Keratinocyte (primary cell): ENCODE data around the gene PAFAH1B2. TPM values are rescaled to one million over a fixed set of nuclear protein-coding genes. Genes with fewer than 3 reads are reported as not detected.

ENCODE experiments used
- DNase-seq: peaks from one replicate; pipeline ENCODE4 v3.0.0-alpha.2; 2011; ENCODE audit warnings: low read depth, missing footprints, low spot score
- FAIRE-seq: peaks from 2 replicates; lab custom pipeline; 2011; peaks lifted over from hg19 to GRCh38; lab: Jason Lieb, UNC
- H2AFZ ChIP-seq: 2 replicates; pipeline ENCODE4 v1.6.0; 2012; ENCODE audit warnings: low read length, control low read depth, inconsistent platforms; ENCODE audit not compliant: control insufficient read depth
- H3K27ac ChIP-seq: 2 replicates; pipeline ENCODE4 v1.5.1; 2011; ENCODE audit warnings: low read length; ENCODE audit not compliant: control insufficient read depth, insufficient read depth
- H3K27me3 ChIP-seq: 3 replicates; pipeline ENCODE4 v1.6.0; 2011; ENCODE audit warnings: low read length; ENCODE audit not compliant: control insufficient read depth, insufficient read depth; ENCODE audit errors: extremely low read depth
- H3K36me3 ChIP-seq, 2 experiments: 2 replicates in 1 of 2; 3 replicates in 1 of 2; pipeline ENCODE4 v1.5.1; 2011; ENCODE audit warnings: low read length in 2 of 2, mild to moderate bottlenecking in 1 of 2; ENCODE audit not compliant: control insufficient read depth in 2 of 2, insufficient read depth in 2 of 2; ENCODE audit errors: extremely low read depth in 1 of 2
- H3K4me1 ChIP-seq: 3 replicates; pipeline ENCODE4 v1.5.1; 2011; ENCODE audit warnings: low read length; ENCODE audit not compliant: control insufficient read depth, insufficient read depth; ENCODE audit errors: extremely low read depth
- H3K4me2 ChIP-seq: 3 replicates; pipeline ENCODE4 v1.6.0; 2011; ENCODE audit warnings: low read depth, low read length; ENCODE audit not compliant: control insufficient read depth, insufficient read depth; ENCODE audit errors: extremely low read depth
- H3K4me3 ChIP-seq, 3 experiments: fragments of 200-600 bp in 1 of 3; sonication (generic) in 1 of 3; 2 replicates in 2 of 3; 3 replicates in 1 of 3; pipeline ENCODE4 v1.5.1; 2011 to 2016; ENCODE audit warnings: low read length in 3 of 3, mild to moderate bottlenecking in 3 of 3, control low read depth in 2 of 3, inconsistent platforms in 1 of 3, low read depth in 1 of 3, mixed read lengths in 1 of 3, mixed run types in 1 of 3, moderate library complexity in 1 of 3; ENCODE audit not compliant: control insufficient read depth in 2 of 3, insufficient read depth in 2 of 3; ENCODE audit errors: extremely low read depth in 1 of 3
- H3K79me2 ChIP-seq: 2 replicates; pipeline ENCODE4 v1.6.0; 2012; ENCODE audit warnings: low read length; ENCODE audit not compliant: control insufficient read depth, insufficient read depth
- H3K9ac ChIP-seq: 3 replicates; pipeline ENCODE4 v1.6.0; 2011; ENCODE audit warnings: low read length; ENCODE audit not compliant: control insufficient read depth, insufficient read depth; ENCODE audit errors: extremely low read depth
- H3K9me1 ChIP-seq: 3 replicates; pipeline ENCODE4 v1.6.0; 2011; ENCODE audit warnings: low read length; ENCODE audit not compliant: control insufficient read depth, insufficient read depth; ENCODE audit errors: extremely low read depth
- H3K9me3 ChIP-seq: 2 replicates; pipeline ENCODE4 v1.5.1; 2012; ENCODE audit warnings: low read depth, low read length; ENCODE audit not compliant: control insufficient read depth
- H4K20me1 ChIP-seq: 3 replicates; pipeline ENCODE4 v1.6.0; 2011; ENCODE audit warnings: low read length; ENCODE audit not compliant: control insufficient read depth, insufficient read depth; ENCODE audit errors: extremely low read depth
- EZH2 ChIP-seq: IDR thresholded peaks from one replicate; pipeline ENCODE4 v1.6.1; 2012; ENCODE audit warnings: inconsistent platforms, mild to moderate bottlenecking, low read length, moderate library complexity
- dilution Hi-C: fragments of 300-500 bp; cut with MboI; formaldehyde crosslinking; loops from one replicate; pipeline ENCODE4 v1.7.0; 2020; ENCODE audit warnings: low sequenced_read_pairs; ENCODE audit not compliant: extremely low pct_ligation_motif_present
- polyA plus RNA-seq, 5 experiments: library from polyadenylated mRNA; depleted of rRNA in 3 of 5; stranded (reverse) in 3 of 5; stranded (forward) in 1 of 5; unstranded in 1 of 5; fragments of >200 nt; gene quantifications; 1 replicate in 1 of 5; 2 replicates in 3 of 5; 3 replicates in 1 of 5; pipeline versions ENCODE4 v1.2.1 to v1.2.3, GENCODE V29; 2011 to 2012; ENCODE audit warnings: missing spikeins in 2 of 5, low read depth in 1 of 5, low replicate concordance in 1 of 5
- TF ChIP-seq, protein P1 (sequence below), 3 experiments: IDR thresholded peaks in 1 of 3; conservative IDR thresholded peaks in 1 of 3; optimal IDR thresholded peaks in 1 of 3; 2 replicates in 2 of 3; 3 replicates in 1 of 3; pipeline versions ENCODE3 to v1.5.1; 2011; ENCODE audit warnings: low read length in 3 of 3, mild to moderate bottlenecking in 3 of 3, moderate library complexity in 2 of 3, control low read depth in 1 of 3, inconsistent platforms in 1 of 3; ENCODE audit not compliant: insufficient read depth in 2 of 3; ENCODE audit errors: extremely low read depth in 1 of 3

The PAFAH1B2 gene
- polyA plus RNA-seq, 1 donor (not counting 4 experiments of a cell fraction or from before 2014, with no cell fraction given), result 76.4 TPM

DNA sequence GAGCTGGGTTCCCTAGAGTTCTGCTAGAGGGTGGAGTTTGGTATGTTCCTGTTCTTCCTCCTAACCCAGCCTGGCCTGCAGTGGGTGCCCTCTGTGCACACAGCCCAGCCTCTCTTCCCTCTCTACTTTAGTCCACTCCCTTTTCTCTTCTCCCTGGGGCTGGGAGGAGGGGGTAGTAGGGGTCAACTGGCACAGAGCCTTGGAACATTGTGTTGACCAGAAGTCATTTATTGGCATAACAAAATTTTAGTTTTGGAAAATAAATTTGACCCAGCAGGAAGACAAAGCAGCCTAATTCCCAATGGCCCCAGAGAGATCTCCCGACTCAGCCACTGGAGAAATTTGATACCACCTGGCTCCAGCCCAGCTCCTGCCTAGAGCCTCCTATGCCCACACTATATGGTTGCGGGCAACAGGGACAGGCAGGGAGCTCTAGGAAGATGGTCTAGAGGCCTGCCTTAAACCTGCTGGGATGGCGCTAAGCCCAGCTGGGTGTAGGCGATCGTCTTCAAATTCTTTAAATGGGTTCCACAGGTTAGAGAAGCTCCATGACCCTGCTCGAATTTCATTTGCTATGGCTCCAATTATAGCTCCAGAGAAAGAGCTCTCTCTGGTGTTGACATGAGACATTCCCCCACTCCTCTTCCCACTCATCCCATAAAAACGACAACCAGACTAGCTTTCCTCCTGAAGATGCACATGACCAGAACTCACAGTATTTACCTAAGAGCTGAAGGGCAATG lies 77.9 kb downstream of the PAFAH1B2 start:
- H3K79me2 ChIP-seq, result no peaks in the 10 kb centered on the region
- H3K4me3 ChIP-seq, result no peak overlapping the region
- peaks cover 50 to 58% of the 10 kb centered on the region in 2 experiments for H3K36me3 ChIP-seq
- TF ChIP-seq EZH2, result no peak
- TF ChIP-seq, protein P1, sequence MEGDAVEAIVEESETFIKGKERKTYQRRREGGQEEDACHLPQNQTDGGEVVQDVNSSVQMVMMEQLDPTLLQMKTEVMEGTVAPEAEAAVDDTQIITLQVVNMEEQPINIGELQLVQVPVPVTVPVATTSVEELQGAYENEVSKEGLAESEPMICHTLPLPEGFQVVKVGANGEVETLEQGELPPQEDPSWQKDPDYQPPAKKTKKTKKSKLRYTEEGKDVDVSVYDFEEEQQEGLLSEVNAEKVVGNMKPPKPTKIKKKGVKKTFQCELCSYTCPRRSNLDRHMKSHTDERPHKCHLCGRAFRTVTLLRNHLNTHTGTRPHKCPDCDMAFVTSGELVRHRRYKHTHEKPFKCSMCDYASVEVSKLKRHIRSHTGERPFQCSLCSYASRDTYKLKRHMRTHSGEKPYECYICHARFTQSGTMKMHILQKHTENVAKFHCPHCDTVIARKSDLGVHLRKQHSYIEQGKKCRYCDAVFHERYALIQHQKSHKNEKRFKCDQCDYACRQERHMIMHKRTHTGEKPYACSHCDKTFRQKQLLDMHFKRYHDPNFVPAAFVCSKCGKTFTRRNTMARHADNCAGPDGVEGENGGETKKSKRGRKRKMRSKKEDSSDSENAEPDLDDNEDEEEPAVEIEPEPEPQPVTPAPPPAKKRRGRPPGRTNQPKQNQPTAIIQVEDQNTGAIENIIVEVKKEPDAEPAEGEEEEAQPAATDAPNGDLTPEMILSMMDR (optimal IDR thresholded peaks at IDR 0.05 in 1 of 3, IDR thresholded peaks at IDR 0.05 in 1 of 3, conservative IDR thresholded peaks at IDR 0.05 in 1 of 3; ENCODE audit: extremely low read depth in 1 of 3, insufficient read depth in 2 of 3, low read length in 3 of 3), result no peak
- dilution Hi-C loops, result no loop called here
- no peaks in the 10 kb centered on the region for H3K27me3 ChIP-seq
- H3K9me3 ChIP-seq, result no peaks in the 10 kb centered on the region
- DNase-seq (no peak), FAIRE-seq (no peak)
- no peaks in the 10 kb centered on the region for H4K20me1 ChIP-seq
- no peak overlapping the region for H3K9ac ChIP-seq
- no peak overlapping the region for H3K4me2 ChIP-seq
- no peaks in the 10 kb centered on the region for H3K4me1 ChIP-seq
- peaks cover 2% of the 10 kb centered on the region for H3K9me1 ChIP-seq
- H3K27ac ChIP-seq, result no peak overlapping the region
- H2AFZ ChIP-seq, result no peak overlapping the region

DNA sequence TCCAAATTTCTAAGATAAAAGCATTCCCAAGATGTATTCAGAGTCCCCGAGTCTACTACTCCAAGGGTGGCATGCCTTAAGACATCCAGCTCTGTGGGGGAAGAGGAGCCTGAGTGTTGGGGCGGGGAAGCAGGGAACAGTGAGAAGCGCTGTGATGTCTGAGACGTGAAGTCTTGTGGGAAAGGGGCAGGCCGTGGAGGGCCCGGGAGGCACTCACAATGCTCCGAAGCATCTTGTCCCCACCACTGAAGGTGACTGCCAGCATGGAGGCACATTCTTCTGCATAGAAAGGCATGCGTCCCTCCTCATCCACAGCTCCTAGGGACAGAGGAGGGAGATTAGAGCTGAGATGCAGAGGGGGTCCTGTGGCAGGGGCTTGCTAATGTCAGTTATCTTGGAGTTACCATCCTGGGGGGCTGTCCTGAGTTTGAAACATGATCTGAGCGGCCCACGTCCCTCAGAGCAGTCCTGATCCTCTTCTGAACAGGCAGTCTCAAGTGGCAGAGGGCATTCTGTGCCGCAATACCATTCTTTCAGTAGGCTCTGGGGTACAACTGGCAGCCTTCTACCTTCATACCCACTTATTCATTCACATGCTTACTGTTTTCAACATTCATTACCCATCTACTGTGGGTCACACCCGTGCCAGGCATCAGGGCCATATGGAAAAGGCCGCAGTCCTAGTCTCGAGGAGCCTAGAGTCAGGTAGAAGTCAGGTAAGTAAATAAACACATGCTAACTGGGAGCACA lies 79.1 kb downstream of the PAFAH1B2 start:
- FAIRE-seq, result no peak
- dilution Hi-C loops, result no loop called here
- Histone ChIP-seq H3K9me3 (no peaks in the 10 kb centered on the region), H3K4me1 (no peaks in the 10 kb centered on the region), H3K9me1 (peaks cover 2% of the 10 kb centered on the region), H3K4me3 (no peak overlapping the region), H3K9ac (no peak overlapping the region), H4K20me1 (no peaks in the 10 kb centered on the region), H3K36me3 (peaks cover 52 to 54% of the 10 kb centered on the region in 2 experiments), H3K4me2 (no peak overlapping the region), H2AFZ (no peak overlapping the region), H3K27ac (no peak overlapping the region), H3K79me2 (no peaks in the 10 kb centered on the region), H3K27me3 (no peaks in the 10 kb centered on the region)
- DNase-seq, result no peak
- TF ChIP-seq EZH2, result no peak
- TF ChIP-seq, protein P1 (optimal IDR thresholded peaks at IDR 0.05 in 1 of 3, IDR thresholded peaks at IDR 0.05 in 1 of 3, conservative IDR thresholded peaks at IDR 0.05 in 1 of 3; ENCODE audit: extremely low read depth in 1 of 3, insufficient read depth in 2 of 3, low read length in 3 of 3), result no peak
